SK-N-SH (cell line): ENCODE results near the gene ZNF335. TPM values are rescaled to one million over a fixed set of nuclear protein-coding genes. Genes with fewer than 3 reads are reported as not detected.
A peak's percentile ranks its signal among the peaks of the same experiment; 100 is the strongest.

Source experiments
- CTCF ChIA-PET: fragments of 300-600, 350-600 bp; formaldehyde crosslinking; extraction: SDS; loops from one replicate; lab custom pipeline; 2021; lab: Yijun Ruan, JAX
- POLR2A ChIA-PET: fragments of 350-600 bp; sonication (Branson Sonifier 250); formaldehyde crosslinking; extraction: SDS; loops from one replicate; lab custom pipeline; 2020; ENCODE audit warnings: antibody characterized with exemption, inconsistent platforms; lab: Yijun Ruan, JAX
- DNase-seq: peaks from one replicate; pipeline ENCODE4 v3.0.0; 2012
- H2AFZ ChIP-seq: fragments of 200-600 bp; sonication (generic); 2 replicates; pipeline ENCODE4 v1.8.1; 2016; ENCODE audit warnings: antibody characterized with exemption, mild to moderate bottlenecking, low read depth
- H3F3A ChIP-seq: fragments of 200-600 bp; sonication (generic); replicated peaks from 2 replicates; pipeline ENCODE3; 2016; ENCODE audit warnings: antibody characterized with exemption, mild to moderate bottlenecking; ENCODE audit not compliant: insufficient read depth
- H3K27ac ChIP-seq, 2 experiments: fragments of 200-500 bp in 1 of 2; fragments of 200-600 bp in 1 of 2; sonication (Bioruptor generic) in 1 of 2; sonication (generic), shearing (Covaris generic) in 1 of 2; 2 replicates each; pipeline versions ENCODE4 v1.5.1 to v1.6.1; 2014 to 2016; ENCODE audit warnings: low read depth in 2 of 2, inconsistent platforms in 1 of 2, low read length in 1 of 2, mild to moderate bottlenecking in 1 of 2, mixed read lengths in 1 of 2
- H3K27me3 ChIP-seq: fragments of 200-600 bp; sonication (generic), shearing (Covaris generic); 2 replicates; pipeline ENCODE4 v1.6.1; 2016; ENCODE audit warnings: mixed run types; ENCODE audit not compliant: insufficient read depth
- H3K36me3 ChIP-seq, 2 experiments: fragments of 200-500 bp in 1 of 2; fragments of 200-600 bp in 1 of 2; sonication (Bioruptor generic) in 1 of 2; sonication (generic) in 1 of 2; replicated peaks in 1 of 2; 2 replicates each; pipeline versions ENCODE3 to v1.5.1; 2014 to 2016; ENCODE audit warnings: low read length in 1 of 2, mild to moderate bottlenecking in 1 of 2; ENCODE audit not compliant: insufficient read depth in 2 of 2, control insufficient read depth in 1 of 2
- H3K4me1 ChIP-seq, 2 experiments: fragments of 200-500 bp in 1 of 2; fragments of 200-600 bp in 1 of 2; sonication (Bioruptor generic) in 1 of 2; sonication (generic), shearing (Covaris generic) in 1 of 2; 2 replicates each; pipeline versions ENCODE4 v1.5.1 to v1.6.1; 2014 to 2016; ENCODE audit warnings: low read depth in 1 of 2, low read length in 1 of 2, mixed run types in 1 of 2; ENCODE audit not compliant: insufficient read depth in 2 of 2, control insufficient read depth in 1 of 2
- H3K4me2 ChIP-seq: fragments of 200-600 bp; sonication (generic), shearing (Covaris generic); 2 replicates; pipeline ENCODE4 v1.6.1; 2017; ENCODE audit warnings: mixed run types
- H3K4me3 ChIP-seq, 2 experiments: fragments of 200-500 bp in 1 of 2; fragments of 200-600 bp in 1 of 2; sonication (Bioruptor generic) in 1 of 2; sonication (generic), shearing (Covaris generic) in 1 of 2; 2 replicates each; pipeline versions ENCODE4 v1.5.1 to v1.8.1; 2014 to 2016; ENCODE audit warnings: low read depth in 2 of 2, inconsistent platforms in 1 of 2, low read length in 1 of 2, mild to moderate bottlenecking in 1 of 2, mixed read lengths in 1 of 2, moderate library complexity in 1 of 2
- H3K79me2 ChIP-seq: fragments of 200-600 bp; sonication (generic); 2 replicates; pipeline ENCODE4 v1.8.1; 2017; ENCODE audit warnings: mild to moderate bottlenecking; ENCODE audit not compliant: insufficient read depth
- H3K9ac ChIP-seq: fragments of 200-600 bp; sonication (generic); 2 replicates; pipeline ENCODE4 v1.6.1; 2017; ENCODE audit warnings: mixed run types
- H3K9me2 ChIP-seq: fragments of 200-600 bp; sonication (generic); 2 replicates; pipeline ENCODE4 v1.6.1; 2017; ENCODE audit warnings: mixed run types
- H3K9me3 ChIP-seq: fragments of 200-600 bp; sonication (generic); 2 replicates; pipeline ENCODE4 v1.6.1; 2017; ENCODE audit warnings: mixed run types, mild to moderate bottlenecking, moderate library complexity
- H4K20me1 ChIP-seq: fragments of 200-600 bp; sonication (generic); 2 replicates; pipeline ENCODE4 v1.6.1; 2017; ENCODE audit warnings: mild to moderate bottlenecking, mixed run types; ENCODE audit not compliant: insufficient read depth
- CHD2 ChIP-seq: fragments of 150-350 bp; IDR thresholded peaks from 2 replicates; pipeline ENCODE4 v1.6.1; 2018; ENCODE audit warnings: low read length; ENCODE audit not compliant: partially characterized antibody
- ELF1 ChIP-seq: IDR thresholded peaks from 2 replicates; pipeline ENCODE4 v1.4.0; 2012
- EP300 ChIP-seq, 2 experiments: IDR thresholded peaks; 2 replicates each; pipeline versions ENCODE4 v1.4.0 to v1.6.1; 2012; ENCODE audit warnings: borderline replicate concordance in 1 of 2, low read depth in 1 of 2, low read length in 1 of 2
- GABPA ChIP-seq: IDR thresholded peaks from 2 replicates; pipeline ENCODE4 v1.4.0; 2012; ENCODE audit warnings: low read depth, mild to moderate bottlenecking
- GATA2 ChIP-seq: sonication (generic); formaldehyde crosslinking; IDR thresholded peaks from 2 replicates; pipeline ENCODE4 v1.5.0; 2020; ENCODE audit warnings: mild to moderate bottlenecking, missing genetic modification reagents
- MAX ChIP-seq: IDR thresholded peaks from 2 replicates; pipeline ENCODE4 v1.4.0; 2012; ENCODE audit warnings: low read depth
- MEF2A ChIP-seq: IDR thresholded peaks from 2 replicates; pipeline ENCODE4 v1.4.0; 2012; ENCODE audit warnings: low read depth, borderline replicate concordance
- MXI1 ChIP-seq: IDR thresholded peaks from 2 replicates; pipeline ENCODE4 v1.6.1; 2012; ENCODE audit warnings: mild to moderate bottlenecking, low read depth, low read length, improper control_type of control experiment
- NRF1 ChIP-seq: IDR thresholded peaks from 2 replicates; pipeline ENCODE4 v1.6.1; 2012; ENCODE audit warnings: low read depth, mild to moderate bottlenecking, low read length
- POLR2AphosphoS5 ChIP-seq: IDR thresholded peaks from 2 replicates; pipeline ENCODE4 v1.6.1; 2012; ENCODE audit warnings: low read depth, low read length
- RFX5 ChIP-seq: IDR thresholded peaks from 2 replicates; pipeline ENCODE4 v1.6.1; 2012; ENCODE audit warnings: mild to moderate bottlenecking, improper control_type of control experiment, low read length
- RXRA ChIP-seq: IDR thresholded peaks from 2 replicates; pipeline ENCODE4 v1.4.0; 2012; ENCODE audit warnings: low read depth, mild to moderate bottlenecking, borderline replicate concordance
- TEAD4 ChIP-seq: IDR thresholded peaks from 2 replicates; pipeline ENCODE4 v1.4.0; 2012; ENCODE audit warnings: mild to moderate bottlenecking, borderline replicate concordance; ENCODE audit not compliant: insufficient read depth
- USF2 ChIP-seq: fragments of 150-350 bp; IDR thresholded peaks from 2 replicates; pipeline ENCODE4 v1.6.1; 2017; ENCODE audit warnings: antibody characterized with exemption, low read length, low read depth, borderline replicate concordance
- YY1 ChIP-seq: IDR thresholded peaks from 2 replicates; pipeline ENCODE4 v1.4.0; 2012; ENCODE audit warnings: low read depth, mild to moderate bottlenecking
- WGBS: methylation state at CpG from one replicate; pipeline ENCODE4 v1.1.6; 2017; ENCODE audit warnings: low lambda C conversion rate; 5-methylcytosine and 5-hydroxymethylcytosine counted together
- polyA plus RNA-seq, 3 experiments: library from polyadenylated mRNA; depleted of rRNA; stranded (reverse); fragments of >200 nt; gene quantifications; 2 replicates each; pipeline ENCODE4 v1.2.3, GENCODE V29; 2012
- TF ChIP-seq, protein P1 (sequence below): IDR thresholded peaks from 2 replicates; pipeline ENCODE4 v1.4.0; 2012; ENCODE audit warnings: low read depth, borderline replicate concordance
- TF ChIP-seq, protein P2 (sequence below): IDR thresholded peaks from 2 replicates; pipeline ENCODE4 v1.4.0; 2012; ENCODE audit warnings: low read depth, borderline replicate concordance
- TF ChIP-seq, protein P3 (sequence below): IDR thresholded peaks from 2 replicates; pipeline ENCODE4; 2012
- TF ChIP-seq, protein P4 (sequence below): fragments of 200-600 bp; sonication (generic); IDR thresholded peaks from 2 replicates; pipeline ENCODE4 v1.6.1; 2017; ENCODE audit warnings: antibody characterized with exemption, mild to moderate bottlenecking, moderate library complexity
- TF ChIP-seq, protein P5 (sequence below): IDR thresholded peaks from 2 replicates; pipeline ENCODE4 v1.6.1; 2012; ENCODE audit warnings: mild to moderate bottlenecking, low read depth, low read length, moderate library complexity

Gene ZNF335
- polyA plus RNA-seq, 1 of the 3 experiments (the other 2 are of a cell fraction): 11.7 TPM

DNA sequence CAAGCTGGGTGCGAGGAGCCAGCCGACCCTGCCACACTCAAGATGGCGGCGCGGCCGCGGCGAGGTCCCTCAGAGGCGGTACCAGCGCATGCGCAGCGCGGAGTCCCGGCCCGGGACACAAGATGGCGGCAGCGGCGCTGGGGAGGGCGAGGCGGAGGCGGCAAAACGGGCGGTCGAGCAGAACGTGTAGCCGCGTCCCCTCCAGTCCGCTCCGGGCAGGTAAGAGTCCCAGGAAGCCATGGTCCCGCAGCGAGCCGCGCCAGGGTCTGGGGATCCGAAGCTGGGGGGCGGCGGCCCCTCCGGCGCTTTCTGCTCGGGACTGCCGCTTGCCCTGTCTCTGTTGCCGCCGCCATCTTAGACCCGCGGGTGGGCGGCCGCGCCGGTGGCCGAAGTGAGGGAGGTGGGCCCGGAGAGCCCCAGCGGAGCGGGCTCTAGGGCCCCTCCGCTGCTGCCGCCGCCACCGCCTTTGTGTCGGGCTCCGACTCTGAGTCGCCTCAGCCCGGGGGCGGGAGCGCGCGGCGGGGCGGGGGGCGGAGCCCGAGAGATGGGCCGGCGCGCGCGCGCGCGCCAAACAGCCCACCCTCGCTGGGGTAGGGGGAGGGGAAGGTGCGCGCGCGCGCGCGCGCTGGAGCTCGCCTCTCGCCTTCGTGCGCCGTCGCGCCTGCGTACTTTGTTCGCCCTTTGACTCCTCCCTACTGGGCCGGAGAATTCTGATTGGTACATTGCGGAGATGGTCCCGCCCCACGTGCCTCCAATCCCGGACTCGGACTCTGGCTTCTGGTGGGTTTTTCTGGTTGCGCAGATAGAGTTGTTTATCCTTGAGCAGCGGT, 37.2 kb downstream of the ZNF335 start, which contains the start of gene PCIF1:
Gene PCIF1 (plus strand): TSS at position 98 of the 830 bp plus-strand sequence. CDS start 4,317 bp downstream, outside the sequence.
- Histone ChIP-seq H3K4me2 (peak within 1 kb of the TSS; percentile 89), H3K9ac (peak within 1 kb of the TSS; percentile 100), H3K27ac (peak within 1 kb of the TSS; percentile 98), H3K27me3 (no peaks in the 10 kb centered on the region), H2AFZ (no peak within 1 kb of the TSS), H4K20me1 (peaks cover 20% of the 10 kb centered on the region; the same call in 1 of the 2 replicates), H3K79me2 (peaks cover 71% of the 10 kb centered on the region), H3K36me3 (peaks cover 25 to 33% of the 10 kb centered on the region in 2 experiments), H3K9me3 (no peaks in the 10 kb centered on the region), H3K4me3 (peak within 1 kb of the TSS; percentile 85 to 89), H3K9me2 (no peaks in the 10 kb centered on the region), H3K4me1 (peaks cover 10 to 26% of the 10 kb centered on the region in 2 experiments; a peak in 3 of 4 replicates), H3F3A (peaks cover 11% of the 10 kb centered on the region)
- ChIA-PET CTCF (interaction anchor here (0.6 to 3.4 kb wide), 12 partner anchors 9 to 143 kb away, joined by 3 to 20 read pairs (median 4); partner anchors contain the start of genes CTSA, DNTTIP1, NEURL2 and WFDC3), POLR2A (interaction anchor here (1.0 to 4.4 kb wide), 14 partner anchors 10 to 429 kb away, joined by 3 to 46 read pairs (median 7); partner anchors contain the start of genes CTSA, NEURL2, PLTP and ZSWIM1)
- peak; percentile 98 for DNase-seq
- WGBS: 0% methylated on average over 21 of the region's 102 CpGs
- peak; percentile 71 for TF ChIP-seq MAX
- TF ChIP-seq GABPA: peak; percentile 41; the same call in 1 of the 2 replicates
- no peak for TF ChIP-seq MEF2A
- TF ChIP-seq, protein P1, sequence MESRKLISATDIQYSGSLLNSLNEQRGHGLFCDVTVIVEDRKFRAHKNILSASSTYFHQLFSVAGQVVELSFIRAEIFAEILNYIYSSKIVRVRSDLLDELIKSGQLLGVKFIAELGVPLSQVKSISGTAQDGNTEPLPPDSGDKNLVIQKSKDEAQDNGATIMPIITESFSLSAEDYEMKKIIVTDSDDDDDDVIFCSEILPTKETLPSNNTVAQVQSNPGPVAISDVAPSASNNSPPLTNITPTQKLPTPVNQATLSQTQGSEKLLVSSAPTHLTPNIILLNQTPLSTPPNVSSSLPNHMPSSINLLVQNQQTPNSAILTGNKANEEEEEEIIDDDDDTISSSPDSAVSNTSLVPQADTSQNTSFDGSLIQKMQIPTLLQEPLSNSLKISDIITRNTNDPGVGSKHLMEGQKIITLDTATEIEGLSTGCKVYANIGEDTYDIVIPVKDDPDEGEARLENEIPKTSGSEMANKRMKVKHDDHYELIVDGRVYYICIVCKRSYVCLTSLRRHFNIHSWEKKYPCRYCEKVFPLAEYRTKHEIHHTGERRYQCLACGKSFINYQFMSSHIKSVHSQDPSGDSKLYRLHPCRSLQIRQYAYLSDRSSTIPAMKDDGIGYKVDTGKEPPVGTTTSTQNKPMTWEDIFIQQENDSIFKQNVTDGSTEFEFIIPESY: no peak
- TF ChIP-seq ELF1: no peak
- TF ChIP-seq GATA2 (CRISPR knock-in tag): no peak
- peak; percentile 75 for TF ChIP-seq USF2
- no peak for TF ChIP-seq RXRA
- TF ChIP-seq NRF1: peak; percentile 94
- peak; percentile 86 for TF ChIP-seq CHD2
- TF ChIP-seq, protein P2, sequence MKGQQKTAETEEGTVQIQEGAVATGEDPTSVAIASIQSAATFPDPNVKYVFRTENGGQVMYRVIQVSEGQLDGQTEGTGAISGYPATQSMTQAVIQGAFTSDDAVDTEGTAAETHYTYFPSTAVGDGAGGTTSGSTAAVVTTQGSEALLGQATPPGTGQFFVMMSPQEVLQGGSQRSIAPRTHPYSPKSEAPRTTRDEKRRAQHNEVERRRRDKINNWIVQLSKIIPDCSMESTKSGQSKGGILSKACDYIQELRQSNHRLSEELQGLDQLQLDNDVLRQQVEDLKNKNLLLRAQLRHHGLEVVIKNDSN: peak; percentile 78
- TF ChIP-seq, protein P3, sequence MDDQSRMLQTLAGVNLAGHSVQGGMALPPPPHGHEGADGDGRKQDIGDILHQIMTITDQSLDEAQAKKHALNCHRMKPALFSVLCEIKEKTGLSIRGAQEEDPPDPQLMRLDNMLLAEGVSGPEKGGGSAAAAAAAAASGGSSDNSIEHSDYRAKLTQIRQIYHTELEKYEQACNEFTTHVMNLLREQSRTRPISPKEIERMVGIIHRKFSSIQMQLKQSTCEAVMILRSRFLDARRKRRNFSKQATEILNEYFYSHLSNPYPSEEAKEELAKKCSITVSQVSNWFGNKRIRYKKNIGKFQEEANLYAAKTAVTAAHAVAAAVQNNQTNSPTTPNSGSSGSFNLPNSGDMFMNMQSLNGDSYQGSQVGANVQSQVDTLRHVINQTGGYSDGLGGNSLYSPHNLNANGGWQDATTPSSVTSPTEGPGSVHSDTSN: 0 out of 2 replicates have a peak, but pooled peaks have one; percentile 8
- peak; percentile 100 for TF ChIP-seq YY1
- TF ChIP-seq, protein P4, sequence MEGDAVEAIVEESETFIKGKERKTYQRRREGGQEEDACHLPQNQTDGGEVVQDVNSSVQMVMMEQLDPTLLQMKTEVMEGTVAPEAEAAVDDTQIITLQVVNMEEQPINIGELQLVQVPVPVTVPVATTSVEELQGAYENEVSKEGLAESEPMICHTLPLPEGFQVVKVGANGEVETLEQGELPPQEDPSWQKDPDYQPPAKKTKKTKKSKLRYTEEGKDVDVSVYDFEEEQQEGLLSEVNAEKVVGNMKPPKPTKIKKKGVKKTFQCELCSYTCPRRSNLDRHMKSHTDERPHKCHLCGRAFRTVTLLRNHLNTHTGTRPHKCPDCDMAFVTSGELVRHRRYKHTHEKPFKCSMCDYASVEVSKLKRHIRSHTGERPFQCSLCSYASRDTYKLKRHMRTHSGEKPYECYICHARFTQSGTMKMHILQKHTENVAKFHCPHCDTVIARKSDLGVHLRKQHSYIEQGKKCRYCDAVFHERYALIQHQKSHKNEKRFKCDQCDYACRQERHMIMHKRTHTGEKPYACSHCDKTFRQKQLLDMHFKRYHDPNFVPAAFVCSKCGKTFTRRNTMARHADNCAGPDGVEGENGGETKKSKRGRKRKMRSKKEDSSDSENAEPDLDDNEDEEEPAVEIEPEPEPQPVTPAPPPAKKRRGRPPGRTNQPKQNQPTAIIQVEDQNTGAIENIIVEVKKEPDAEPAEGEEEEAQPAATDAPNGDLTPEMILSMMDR: no peak
- no peak for TF ChIP-seq MXI1
- peak; percentile 86 for TF ChIP-seq POLR2AphosphoS5
- peak; percentile 35; the same call in 1 of the 2 replicates for TF ChIP-seq TEAD4
- TF ChIP-seq EP300 (IDR thresholded peaks at IDR 0.05; ENCODE audit: borderline replicate concordance in 1 of 2, low read depth in 1 of 2, low read length in 1 of 2): no peak
- TF ChIP-seq, protein P5, sequence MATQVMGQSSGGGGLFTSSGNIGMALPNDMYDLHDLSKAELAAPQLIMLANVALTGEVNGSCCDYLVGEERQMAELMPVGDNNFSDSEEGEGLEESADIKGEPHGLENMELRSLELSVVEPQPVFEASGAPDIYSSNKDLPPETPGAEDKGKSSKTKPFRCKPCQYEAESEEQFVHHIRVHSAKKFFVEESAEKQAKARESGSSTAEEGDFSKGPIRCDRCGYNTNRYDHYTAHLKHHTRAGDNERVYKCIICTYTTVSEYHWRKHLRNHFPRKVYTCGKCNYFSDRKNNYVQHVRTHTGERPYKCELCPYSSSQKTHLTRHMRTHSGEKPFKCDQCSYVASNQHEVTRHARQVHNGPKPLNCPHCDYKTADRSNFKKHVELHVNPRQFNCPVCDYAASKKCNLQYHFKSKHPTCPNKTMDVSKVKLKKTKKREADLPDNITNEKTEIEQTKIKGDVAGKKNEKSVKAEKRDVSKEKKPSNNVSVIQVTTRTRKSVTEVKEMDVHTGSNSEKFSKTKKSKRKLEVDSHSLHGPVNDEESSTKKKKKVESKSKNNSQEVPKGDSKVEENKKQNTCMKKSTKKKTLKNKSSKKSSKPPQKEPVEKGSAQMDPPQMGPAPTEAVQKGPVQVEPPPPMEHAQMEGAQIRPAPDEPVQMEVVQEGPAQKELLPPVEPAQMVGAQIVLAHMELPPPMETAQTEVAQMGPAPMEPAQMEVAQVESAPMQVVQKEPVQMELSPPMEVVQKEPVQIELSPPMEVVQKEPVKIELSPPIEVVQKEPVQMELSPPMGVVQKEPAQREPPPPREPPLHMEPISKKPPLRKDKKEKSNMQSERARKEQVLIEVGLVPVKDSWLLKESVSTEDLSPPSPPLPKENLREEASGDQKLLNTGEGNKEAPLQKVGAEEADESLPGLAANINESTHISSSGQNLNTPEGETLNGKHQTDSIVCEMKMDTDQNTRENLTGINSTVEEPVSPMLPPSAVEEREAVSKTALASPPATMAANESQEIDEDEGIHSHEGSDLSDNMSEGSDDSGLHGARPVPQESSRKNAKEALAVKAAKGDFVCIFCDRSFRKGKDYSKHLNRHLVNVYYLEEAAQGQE: peak; percentile 76
- peak; percentile 31; the same call in 1 of the 2 replicates for TF ChIP-seq RFX5
